H54 (cell line): Measurements from ENCODE around the gene KPNA4.

Experiments used
- DNase-seq: peaks from one replicate; pipeline ENCODE4 v3.0.0; 2011; ENCODE audit warnings: low spot score, mixed read lengths; ENCODE audit not compliant: insufficient read length
- FAIRE-seq: peaks from 3 replicates; lab custom pipeline; 2011; peaks lifted over from hg19 to GRCh38; lab: Jason Lieb, UNC
- POLR2A ChIP-seq: IDR thresholded peaks from 2 replicates; pipeline ENCODE4 v1.6.1; 2011; ENCODE audit warnings: low read depth, mild to moderate bottlenecking, low read length

The KPNA4 gene

GRCh38 chr3:160447544-160447943 is 117.8 kb downstream of the KPNA4 start:
- TF ChIP-seq POLR2A: no peak
- FAIRE-seq (no peak), DNase-seq (no peak)

DNA sequence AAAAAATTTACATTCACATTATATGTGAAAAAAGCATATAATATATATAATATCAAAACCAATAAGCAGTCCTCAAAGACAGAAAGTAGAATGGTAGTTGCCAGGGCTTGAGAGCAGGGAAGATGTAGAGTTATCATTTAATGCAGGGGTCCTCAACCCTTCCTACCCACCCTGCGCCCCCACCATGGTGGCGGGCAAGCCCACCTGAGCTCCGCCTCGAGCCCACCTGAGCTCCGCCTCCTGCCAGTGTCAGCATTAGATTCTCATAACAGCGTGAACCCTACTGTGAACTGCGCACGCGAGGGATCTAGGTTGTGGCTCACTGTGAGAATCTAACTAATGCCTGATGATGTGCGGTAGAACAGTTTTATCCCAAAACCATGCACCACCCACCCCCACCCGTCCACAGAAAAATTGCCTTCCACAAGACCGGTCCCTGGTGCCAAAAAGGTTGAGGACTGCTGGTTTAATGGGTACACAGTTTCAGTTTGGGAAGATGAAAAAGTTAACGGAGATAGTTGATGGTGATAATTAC is 118.8 kb downstream of the KPNA4 start:
- FAIRE-seq: no peak
- no peak for DNase-seq
- no peak for TF ChIP-seq POLR2A

DNA sequence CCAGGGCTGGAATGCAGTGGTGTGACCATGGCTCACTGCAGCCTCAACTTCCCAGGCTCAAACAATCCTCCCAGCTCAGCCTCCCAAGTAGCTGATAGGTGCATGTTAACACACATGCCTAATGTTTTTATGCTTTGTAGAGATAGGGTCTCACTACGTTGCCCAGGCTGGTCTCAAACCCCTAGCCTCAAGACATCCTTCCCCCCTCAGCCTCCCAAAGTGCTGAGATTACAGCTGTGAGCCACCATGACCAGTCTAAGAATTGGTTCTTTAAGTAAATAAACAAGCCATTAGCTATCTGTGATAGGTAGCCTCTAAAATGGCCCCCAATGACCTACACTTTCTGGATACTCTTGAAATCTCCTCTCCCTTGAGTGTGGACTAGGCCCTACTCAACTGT is 119.5 kb downstream of the KPNA4 start:
- FAIRE-seq: no peak
- TF ChIP-seq POLR2A: no peak
- no peak for DNase-seq
